Fibroblast of lung (primary cell): Measurements from ENCODE around the gene SLC35G2. TPM values are rescaled to one million over a fixed set of nuclear protein-coding genes. Genes with fewer than 3 reads are reported as not detected.

Source experiments
- DNase-seq, 2 donors: peaks; one replicate each; pipeline versions ENCODE4 v3.0.0 to v3.0.0-alpha.2; 2010; ENCODE audit warnings: low read depth in 2 of 2
- H2AFZ ChIP-seq: 2 replicates; pipeline ENCODE4 v1.5.1; 2012; ENCODE audit warnings: low read length, control low read depth, inconsistent platforms
- H3K27ac ChIP-seq: 2 replicates; pipeline ENCODE4 v1.5.1; 2011; ENCODE audit warnings: low read length, control low read depth; ENCODE audit not compliant: insufficient read depth
- H3K27me3 ChIP-seq: 2 replicates; pipeline ENCODE4 v1.5.1; 2011; ENCODE audit warnings: mild to moderate bottlenecking, low read length; ENCODE audit not compliant: control insufficient read depth, insufficient read depth
- H3K36me3 ChIP-seq: 2 replicates; pipeline ENCODE4 v1.5.1; 2011; ENCODE audit warnings: low read length; ENCODE audit not compliant: control insufficient read depth, insufficient read depth
- H3K4me1 ChIP-seq: 2 replicates; pipeline ENCODE4 v1.5.1; 2011; ENCODE audit warnings: low read length; ENCODE audit not compliant: control insufficient read depth, insufficient read depth; ENCODE audit errors: extremely low read depth
- H3K4me2 ChIP-seq: 2 replicates; pipeline ENCODE4 v1.5.1; 2011; ENCODE audit warnings: low read length, control low read depth; ENCODE audit not compliant: insufficient read depth; ENCODE audit errors: extremely low read depth
- H3K4me3 ChIP-seq, 4 experiments: fragments of 200-600 bp in 1 of 4; sonication (generic) in 1 of 4; replicated peaks in 1 of 4; 2 replicates each; pipeline ENCODE4 v1.5.1; 2011 to 2016; ENCODE audit warnings: low read length in 4 of 4, low read depth in 3 of 4, mild to moderate bottlenecking in 3 of 4, control low read depth in 2 of 4, inconsistent platforms in 1 of 4, mixed read lengths in 1 of 4; ENCODE audit not compliant: insufficient read depth in 1 of 4; ENCODE audit errors: control extremely low read depth in 1 of 4
- H3K79me2 ChIP-seq: 2 replicates; pipeline ENCODE4 v1.5.1; 2012; ENCODE audit warnings: mild to moderate bottlenecking, low read length, inconsistent platforms; ENCODE audit not compliant: control insufficient read depth, insufficient read depth
- H3K9ac ChIP-seq: 2 replicates; pipeline ENCODE4 v1.5.1; 2011; ENCODE audit warnings: mild to moderate bottlenecking, low read length, control low read depth; ENCODE audit not compliant: insufficient read depth
- H3K9me3 ChIP-seq: 2 replicates; pipeline ENCODE4 v1.5.1; 2012; ENCODE audit warnings: low read depth, low read length; ENCODE audit not compliant: control insufficient read depth, insufficient read depth
- H4K20me1 ChIP-seq: 2 replicates; pipeline ENCODE4 v1.5.1; 2011; ENCODE audit warnings: low read length; ENCODE audit not compliant: control insufficient read depth, insufficient read depth; ENCODE audit errors: extremely low read depth
- EZH2 ChIP-seq: IDR thresholded peaks from 2 replicates; pipeline ENCODE4 v1.5.1; 2012; ENCODE audit warnings: low read length, control low read depth, mild to moderate bottlenecking; ENCODE audit errors: missing control alignments
- polyA plus RNA-seq, 2 donors: library from polyadenylated mRNA; depleted of rRNA in 1 of 2; stranded (reverse) in 1 of 2; unstranded in 1 of 2; fragments of >200 nt; gene quantifications; 2 replicates each; pipeline ENCODE4 v1.2.1, GENCODE V29; 2011 to 2012; ENCODE audit warnings: missing spikeins in 1 of 2
- total RNA-seq: library from RNA; depleted of rRNA; stranded (reverse); fragments of >200 nt; gene quantifications from 2 replicates; pipeline ENCODE4 v1.2.1, GENCODE V29; 2014
- TF ChIP-seq, protein P1 (sequence below), 2 donors: IDR thresholded peaks in 1 of 2; conservative IDR thresholded peaks in 1 of 2; 1 replicate in 1 of 2; 2 replicates in 1 of 2; pipeline ENCODE4 v1.5.1; 2011 to 2012; ENCODE audit warnings: low read length in 2 of 2, control low read depth in 1 of 2, inconsistent platforms in 1 of 2, low read depth in 1 of 2, mild to moderate bottlenecking in 1 of 2

SLC35G2 gene
- total and polyA plus RNA-seq, 2 donors (not counting 1 experiment from before 2014, with no cell fraction given): 14.9 to 15.4 TPM

DNA sequence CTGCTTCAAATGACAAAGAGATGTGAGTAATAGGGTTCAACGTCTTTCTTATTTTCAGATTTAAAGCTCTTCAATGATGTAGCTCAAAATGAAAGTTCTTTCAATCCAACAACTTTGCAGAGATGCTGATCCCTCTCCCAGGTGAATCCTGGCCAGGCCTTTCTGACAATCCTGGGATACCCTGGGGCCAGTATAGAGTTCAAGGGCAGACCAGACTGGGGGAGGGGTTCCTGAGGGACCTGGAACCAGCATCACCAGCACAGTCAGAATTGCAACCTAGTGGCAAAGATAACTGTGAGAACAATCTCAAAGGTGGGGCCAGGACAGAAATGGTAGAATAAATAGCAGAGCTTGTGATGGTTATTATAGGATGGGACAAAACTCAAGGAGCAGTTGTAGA lies 23.4 kb downstream of the SLC35G2 start:
- no peak overlapping the region for H3K9ac ChIP-seq
- no peak overlapping the region for H3K4me2 ChIP-seq
- H3K9me3 ChIP-seq: no peaks in the 10 kb centered on the region
- no peaks in the 10 kb centered on the region for H3K36me3 ChIP-seq
- H3K27me3 ChIP-seq: no peaks in the 10 kb centered on the region
- DNase-seq: no peak
- H2AFZ ChIP-seq: no peak overlapping the region
- H3K27ac ChIP-seq: no peak overlapping the region
- no peaks in the 10 kb centered on the region for H4K20me1 ChIP-seq
- no peak overlapping the region for H3K4me3 ChIP-seq
- peaks cover 6% of the 10 kb centered on the region for H3K4me1 ChIP-seq
- no peaks in the 10 kb centered on the region for H3K79me2 ChIP-seq
- TF ChIP-seq, protein P1, sequence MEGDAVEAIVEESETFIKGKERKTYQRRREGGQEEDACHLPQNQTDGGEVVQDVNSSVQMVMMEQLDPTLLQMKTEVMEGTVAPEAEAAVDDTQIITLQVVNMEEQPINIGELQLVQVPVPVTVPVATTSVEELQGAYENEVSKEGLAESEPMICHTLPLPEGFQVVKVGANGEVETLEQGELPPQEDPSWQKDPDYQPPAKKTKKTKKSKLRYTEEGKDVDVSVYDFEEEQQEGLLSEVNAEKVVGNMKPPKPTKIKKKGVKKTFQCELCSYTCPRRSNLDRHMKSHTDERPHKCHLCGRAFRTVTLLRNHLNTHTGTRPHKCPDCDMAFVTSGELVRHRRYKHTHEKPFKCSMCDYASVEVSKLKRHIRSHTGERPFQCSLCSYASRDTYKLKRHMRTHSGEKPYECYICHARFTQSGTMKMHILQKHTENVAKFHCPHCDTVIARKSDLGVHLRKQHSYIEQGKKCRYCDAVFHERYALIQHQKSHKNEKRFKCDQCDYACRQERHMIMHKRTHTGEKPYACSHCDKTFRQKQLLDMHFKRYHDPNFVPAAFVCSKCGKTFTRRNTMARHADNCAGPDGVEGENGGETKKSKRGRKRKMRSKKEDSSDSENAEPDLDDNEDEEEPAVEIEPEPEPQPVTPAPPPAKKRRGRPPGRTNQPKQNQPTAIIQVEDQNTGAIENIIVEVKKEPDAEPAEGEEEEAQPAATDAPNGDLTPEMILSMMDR (conservative IDR thresholded peaks at IDR 0.05 in 1 of 2, IDR thresholded peaks at IDR 0.05 in 1 of 2; ENCODE audit: low read depth in 1 of 2, low read length in 2 of 2): no peak
- TF ChIP-seq EZH2: no peak

DNA sequence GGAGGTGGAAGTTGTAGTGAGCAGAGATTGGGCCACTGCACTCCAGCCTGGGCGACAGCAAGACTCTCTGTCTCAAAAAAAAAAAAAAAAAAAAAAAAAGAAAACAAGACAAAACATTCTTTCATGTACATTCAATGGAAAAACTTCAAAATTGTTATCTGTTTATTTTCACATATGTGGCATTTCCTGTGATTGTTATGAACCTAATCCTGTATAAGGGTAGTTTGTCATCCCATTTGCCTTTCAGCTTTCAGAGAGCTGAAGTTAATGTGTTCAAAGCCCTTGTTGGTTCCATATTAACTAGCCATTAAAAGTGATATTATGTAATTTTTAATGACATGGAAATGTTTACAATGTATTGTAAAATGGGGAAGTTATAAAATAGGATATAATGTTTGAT lies 25.8 kb downstream of the SLC35G2 start:
- no peaks in the 10 kb centered on the region for H3K9me3 ChIP-seq
- H3K27me3 ChIP-seq: no peaks in the 10 kb centered on the region
- H3K4me1 ChIP-seq: no peaks in the 10 kb centered on the region
- H3K4me2 ChIP-seq: no peak overlapping the region
- H3K36me3 ChIP-seq: no peaks in the 10 kb centered on the region
- TF ChIP-seq EZH2: no peak
- TF ChIP-seq, protein P1 (conservative IDR thresholded peaks at IDR 0.05 in 1 of 2, IDR thresholded peaks at IDR 0.05 in 1 of 2; ENCODE audit: low read depth in 1 of 2, low read length in 2 of 2): no peak
- DNase-seq: no peak
- H2AFZ ChIP-seq: no peak overlapping the region
- H3K9ac ChIP-seq: no peak overlapping the region
- H3K79me2 ChIP-seq: no peaks in the 10 kb centered on the region
- no peak overlapping the region for H3K27ac ChIP-seq
- H4K20me1 ChIP-seq: no peaks in the 10 kb centered on the region
- no peak overlapping the region for H3K4me3 ChIP-seq

DNA sequence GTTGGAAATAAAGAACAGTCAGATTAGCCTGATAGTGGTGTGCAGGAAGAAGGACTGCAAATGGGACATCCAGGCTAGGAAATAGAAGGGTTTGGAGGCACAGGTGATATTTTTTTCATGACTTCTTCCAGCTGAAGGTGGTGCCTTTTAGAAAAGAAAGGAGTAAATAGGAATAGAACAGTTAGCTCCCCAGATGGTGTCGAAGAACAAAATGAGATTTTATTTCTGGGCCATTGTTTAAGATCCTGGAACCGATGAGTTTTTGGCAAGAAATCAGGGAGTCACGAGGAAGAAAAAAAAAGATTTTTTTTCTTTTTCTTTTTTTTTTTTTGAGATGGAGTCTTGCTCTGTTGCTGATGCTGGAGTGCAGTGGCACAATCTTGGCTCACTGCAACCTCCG lies 33.3 kb downstream of the SLC35G2 start:
- Histone ChIP-seq H3K9me3 (no peaks in the 10 kb centered on the region), H3K9ac (no peak overlapping the region), H3K36me3 (no peaks in the 10 kb centered on the region), H3K4me3 (no peak overlapping the region), H3K4me2 (no peak overlapping the region), H3K27me3 (no peaks in the 10 kb centered on the region), H3K79me2 (no peaks in the 10 kb centered on the region), H3K4me1 (no peaks in the 10 kb centered on the region), H4K20me1 (no peaks in the 10 kb centered on the region), H2AFZ (no peak overlapping the region), H3K27ac (no peak overlapping the region)
- DNase-seq: no peak
- TF ChIP-seq, protein P1 (conservative IDR thresholded peaks at IDR 0.05 in 1 of 2, IDR thresholded peaks at IDR 0.05 in 1 of 2; ENCODE audit: low read depth in 1 of 2, low read length in 2 of 2): no peak
- TF ChIP-seq EZH2: no peak
